ENCODE data around the gene CDIPT.

- TF ChIP-seq YY1 (IDR thresholded peaks at IDR 0.05; ENCODE audit: low read depth) (no peak), CREB1 (IDR thresholded peaks at IDR 0.05; ENCODE audit: low read depth) (no peak), FOXM1 (IDR thresholded peaks at IDR 0.05; ENCODE audit: borderline replicate concordance, low read depth) (no peak), REST (IDR thresholded peaks at IDR 0.05; ENCODE audit: low read depth) (no peak), MAX (IDR thresholded peaks at IDR 0.05) (no peak), TAF1 (IDR thresholded peaks at IDR 0.05; ENCODE audit: low read depth) (no peak), EGR1 (IDR thresholded peaks at IDR 0.05) (no peak), TEAD4 (IDR thresholded peaks at IDR 0.05) (no peak), RAD21 (IDR thresholded peaks at IDR 0.05; ENCODE audit: low read depth) (no peak), EP300 (IDR thresholded peaks at IDR 0.05; ENCODE audit: borderline replicate concordance) (no peak), TCF12 (IDR thresholded peaks at IDR 0.05; ENCODE audit: low read depth) (no peak), CEBPB (IDR thresholded peaks at IDR 0.05) (no peak), ZBTB7A (IDR thresholded peaks at IDR 0.05; ENCODE audit: low read depth) (no peak)
Observed at GRCh38 chr16:29903590-29903989, 40.6 kb upstream of the CDIPT start.

Data from Ishikawa (cell line).